ENCODE measurements around the gene STK33.

Gene STK33

DNA sequence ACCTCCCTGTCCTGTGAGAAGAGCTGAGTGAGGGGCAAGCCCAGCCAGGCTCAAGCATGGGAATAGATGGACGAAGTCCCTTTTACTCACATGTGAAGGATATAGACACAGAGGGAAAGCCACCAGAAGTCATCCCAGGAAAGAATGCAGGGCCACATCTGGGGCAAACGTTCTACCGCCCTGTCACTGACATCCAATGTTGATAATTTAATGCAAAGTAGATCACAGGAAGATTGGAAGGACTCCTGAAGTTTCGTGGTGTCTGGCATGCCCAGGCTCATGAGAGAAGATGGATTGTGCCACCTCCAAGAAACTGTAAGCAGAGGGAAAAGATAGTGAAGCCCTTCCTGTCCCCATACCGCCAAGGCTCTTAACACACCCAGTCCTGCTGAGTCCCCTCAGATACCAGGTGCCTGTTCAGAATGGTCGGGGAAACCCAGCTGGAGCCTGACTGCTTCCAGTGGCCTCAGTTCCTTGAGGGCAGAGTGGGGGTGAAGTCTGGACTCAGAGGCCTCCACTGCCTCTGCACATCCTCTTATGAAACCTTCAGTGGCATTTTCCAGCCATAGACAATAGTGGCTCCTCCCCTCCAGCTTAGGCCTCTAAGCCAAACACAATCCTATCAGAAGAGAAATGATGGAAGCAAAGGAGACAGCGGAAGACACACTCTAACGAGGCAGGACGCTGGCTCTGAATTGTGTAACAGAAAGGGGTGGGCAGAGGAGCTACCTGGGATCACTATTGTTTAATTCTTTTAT lies 7.5 kb upstream of the STK33 start:
- no peak for DNase-seq

DNA sequence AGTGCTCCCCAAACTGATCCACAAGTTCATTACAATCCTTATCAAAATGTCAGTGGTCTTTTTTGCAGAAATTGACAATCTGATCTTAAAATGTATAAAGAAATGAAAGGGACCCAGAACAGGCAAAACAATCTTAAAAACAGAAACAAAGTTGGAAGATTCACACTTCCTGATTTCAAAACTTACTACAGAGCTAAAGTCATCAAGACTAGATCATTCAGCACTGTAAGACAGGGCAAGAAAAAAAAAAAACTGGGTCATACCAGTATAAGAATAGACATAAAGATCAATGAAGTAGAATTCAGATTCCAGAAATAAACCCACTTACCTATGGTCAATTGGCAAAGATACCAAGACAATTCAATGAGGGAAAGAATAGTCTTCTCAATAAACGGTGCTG lies 4.5 kb upstream of the STK33 start:
- DNase-seq: no peak

DNA sequence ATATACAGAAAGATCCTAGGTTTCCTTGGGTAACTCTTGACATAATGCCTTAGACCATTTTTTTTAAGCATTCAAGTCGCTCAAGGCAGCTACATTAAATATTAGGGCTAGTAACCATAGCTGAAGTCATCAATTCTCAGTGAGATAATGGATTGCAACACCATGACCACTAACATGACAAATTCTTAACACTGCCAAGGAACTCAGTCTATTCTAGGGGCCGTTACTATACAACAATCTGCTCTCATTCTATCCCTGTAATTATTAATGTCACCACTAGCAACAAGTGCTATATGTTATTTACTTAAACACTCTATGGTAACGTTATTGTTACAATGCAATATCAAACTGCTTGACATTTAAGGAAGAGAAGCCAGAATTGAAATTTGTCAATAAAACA lies 3.2 kb upstream of the STK33 start:
- no peak for DNase-seq

DNA sequence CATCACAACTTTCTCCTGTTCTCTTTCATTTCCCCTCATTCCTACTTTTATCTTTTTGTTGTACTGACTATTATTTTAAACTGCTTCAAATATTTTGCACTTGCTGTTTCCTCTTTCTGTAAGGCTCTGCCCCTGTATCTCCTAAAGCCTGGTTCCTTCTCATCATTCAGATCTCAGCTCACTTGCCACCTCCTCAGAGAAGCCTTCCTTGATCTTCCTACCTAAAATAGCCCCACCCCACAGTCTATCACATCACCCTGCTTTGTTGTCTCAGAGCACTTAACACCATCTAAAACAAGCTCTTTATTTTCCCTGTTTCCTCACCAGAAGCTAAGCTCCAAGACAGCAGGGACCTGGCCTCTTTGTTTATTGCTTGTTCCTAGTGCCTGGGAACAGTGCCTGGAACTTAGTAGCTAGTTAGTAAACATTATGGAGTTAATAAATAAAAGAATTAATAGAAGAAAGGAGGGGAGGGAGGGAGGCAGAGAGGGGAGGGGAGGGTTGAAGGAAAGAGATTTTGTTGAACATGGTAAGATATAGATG lies 2.5 kb upstream of the STK33 start:
- no peak for DNase-seq

DNA sequence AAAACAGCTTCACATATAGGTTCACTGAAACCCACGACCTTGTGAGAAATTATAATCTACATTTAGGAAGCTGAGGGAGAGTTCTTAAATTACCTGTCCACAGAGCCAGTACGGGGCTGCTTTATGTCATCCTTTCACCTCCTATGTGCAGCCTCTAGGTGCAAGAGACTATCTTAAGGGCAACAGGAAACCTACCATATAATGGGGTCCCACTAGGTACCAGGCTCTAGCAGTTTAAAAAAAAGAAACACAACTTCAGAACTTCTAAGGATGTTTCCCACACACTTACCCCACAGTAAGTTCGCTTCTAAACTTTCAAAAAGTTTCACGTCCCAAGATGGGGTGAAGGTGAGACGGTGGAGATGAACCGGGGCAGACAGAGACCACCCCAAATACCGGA lies 573 bp downstream of the STK33 start:
- no peak for DNase-seq

DNA sequence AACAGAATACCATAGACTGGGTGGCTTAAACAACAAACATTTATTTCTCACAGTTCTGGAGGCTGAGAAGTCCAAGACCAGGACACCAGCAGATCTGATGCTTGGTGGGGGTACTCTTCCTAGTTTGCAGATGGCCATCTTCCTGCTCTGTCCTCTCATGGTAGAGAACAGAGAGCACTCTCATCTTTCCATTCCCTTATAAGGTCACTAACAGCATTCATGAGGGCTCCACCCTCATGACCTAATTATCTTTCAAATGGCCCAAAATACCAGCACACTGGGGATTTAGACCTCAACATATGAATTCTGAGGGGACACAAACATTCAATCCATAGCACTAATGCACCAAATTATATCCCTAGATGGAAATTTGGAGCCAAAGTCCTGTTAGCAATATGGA lies 6.1 kb downstream of the STK33 start:
- no peak for DNase-seq

DNA sequence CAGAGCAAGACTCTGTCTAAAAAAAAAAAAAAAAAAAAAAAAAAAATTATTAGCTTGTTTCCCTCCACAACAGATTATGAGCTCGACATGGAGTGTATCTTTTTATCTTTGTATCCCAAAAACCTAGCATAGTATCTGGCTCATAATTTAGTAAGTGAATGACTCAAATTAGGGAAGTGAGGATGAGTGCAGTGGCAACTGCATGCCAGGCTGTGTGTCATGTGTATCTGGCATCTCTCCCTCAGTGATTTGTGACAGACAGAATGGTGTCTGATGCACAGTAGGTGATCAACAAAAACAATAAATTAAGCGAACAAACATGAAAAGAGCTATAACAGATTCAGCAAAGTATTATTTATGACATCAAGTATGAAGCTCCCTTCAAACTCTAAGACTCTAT lies 7.2 kb downstream of the STK33 start:
- DNase-seq: no peak

DNA sequence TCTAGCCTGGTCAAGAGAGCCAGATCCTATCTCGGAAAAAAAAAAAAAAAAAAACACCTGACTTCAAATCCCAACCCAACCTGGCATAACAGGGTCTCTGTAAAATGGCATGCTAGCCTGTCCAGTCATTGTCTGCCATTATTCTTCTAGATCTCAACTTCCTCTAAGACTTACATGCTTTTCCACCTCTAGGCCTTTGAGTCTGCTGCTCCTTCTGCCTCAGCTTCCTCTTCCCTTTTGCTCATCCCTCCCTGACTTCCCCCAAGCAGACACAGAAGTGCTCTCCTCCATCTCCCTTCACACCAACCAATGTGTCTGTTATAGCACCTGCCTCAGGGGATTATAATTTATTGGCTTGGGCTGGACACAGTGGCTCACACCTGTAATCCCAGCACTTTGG lies 7.8 kb downstream of the STK33 start:
- DNase-seq: no peak

DNA sequence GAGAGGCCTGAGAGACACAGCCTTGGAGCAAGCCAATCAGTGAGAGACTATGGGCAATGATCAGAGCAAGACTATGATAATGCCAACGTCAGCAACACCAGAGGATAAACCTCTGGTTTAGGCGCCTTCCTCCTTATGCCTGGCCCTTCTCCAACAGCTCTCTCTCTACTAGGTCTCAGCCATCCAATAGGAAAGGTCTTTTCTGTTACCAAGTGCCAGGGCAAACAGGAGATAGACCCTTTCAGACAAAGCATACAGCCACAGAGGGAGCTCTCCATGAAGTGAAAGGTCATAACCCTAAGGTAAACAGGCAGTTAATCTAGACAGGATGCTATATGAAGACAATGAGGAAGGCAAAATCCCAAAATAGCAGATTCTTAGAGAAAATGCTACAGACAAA lies 9.5 kb downstream of the STK33 start:
- no peak for DNase-seq

DNA sequence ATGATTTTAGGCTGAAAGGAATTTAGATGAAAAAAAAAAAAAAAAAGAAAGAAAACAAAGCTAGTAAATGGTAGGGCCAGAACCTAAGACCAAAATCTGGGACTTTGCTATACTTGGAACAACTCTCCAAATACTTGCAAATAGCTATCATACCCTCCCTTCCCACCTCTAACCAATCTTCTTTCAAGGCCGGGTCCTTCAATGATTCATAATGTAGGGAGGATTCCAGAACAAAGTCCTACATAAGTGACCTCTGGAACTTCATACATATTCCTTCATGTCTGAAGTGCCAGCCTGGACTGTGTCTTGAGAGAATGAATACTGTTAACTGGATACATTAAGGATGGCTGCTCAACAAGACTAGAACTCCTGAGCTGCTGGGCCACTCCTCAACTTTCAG lies 9.9 kb downstream of the STK33 start:
- no peak for DNase-seq

DNA sequence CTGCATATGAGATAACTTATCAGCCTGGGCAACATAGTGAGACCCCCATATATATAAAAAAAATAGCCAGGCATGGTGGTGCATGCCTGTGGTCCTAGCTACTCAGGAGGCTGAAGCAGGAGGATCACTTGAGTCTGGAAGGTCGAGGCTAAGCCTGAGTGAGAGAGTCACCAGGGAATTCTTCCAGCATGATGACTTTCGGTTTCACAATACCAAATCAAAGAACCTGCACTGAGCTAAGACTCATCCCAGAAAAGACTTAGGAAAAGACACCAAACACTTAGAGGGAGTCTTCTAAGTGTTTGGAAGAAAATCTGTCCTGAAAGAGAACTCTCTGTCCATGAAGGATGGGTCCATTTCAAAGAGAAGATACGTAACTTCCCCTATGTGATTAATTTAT lies 12.7 kb downstream of the STK33 start:
- no peak for DNase-seq

DNA sequence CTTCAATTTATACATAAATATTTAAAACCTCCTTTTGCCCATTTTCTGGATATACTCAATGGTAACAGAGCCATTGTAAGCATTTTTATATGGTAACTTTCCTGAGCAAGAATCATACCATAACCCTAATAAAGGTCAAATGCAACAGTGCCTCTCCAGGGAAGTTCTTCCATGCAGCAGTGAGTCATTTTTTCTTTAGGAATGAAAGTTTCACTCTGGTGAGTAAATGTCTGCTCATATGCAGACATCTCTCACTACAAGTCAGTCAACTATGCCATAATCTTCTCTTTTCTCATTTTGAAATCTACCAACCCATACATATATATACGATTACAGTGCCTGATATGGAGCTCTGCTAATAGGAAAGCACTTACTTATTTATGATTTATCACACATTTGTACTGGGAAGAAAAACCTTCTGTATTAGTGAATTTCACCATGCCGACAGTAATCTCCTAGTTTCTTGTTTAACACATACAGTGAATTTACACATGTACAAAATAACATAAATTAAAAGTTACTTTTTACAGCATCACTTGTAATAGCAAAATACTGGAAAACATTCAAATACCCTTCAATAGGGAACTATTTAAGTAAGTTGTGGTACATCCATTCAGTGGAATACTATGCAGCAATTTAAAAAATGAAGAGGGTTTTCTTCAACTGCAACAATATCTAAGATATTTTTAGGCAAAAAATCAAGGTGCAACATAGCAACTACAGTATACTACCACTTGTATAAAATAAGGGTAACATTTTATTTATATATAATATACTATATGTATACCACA lies 16.0 kb downstream of the STK33 start:
- no peak for DNase-seq

DNA sequence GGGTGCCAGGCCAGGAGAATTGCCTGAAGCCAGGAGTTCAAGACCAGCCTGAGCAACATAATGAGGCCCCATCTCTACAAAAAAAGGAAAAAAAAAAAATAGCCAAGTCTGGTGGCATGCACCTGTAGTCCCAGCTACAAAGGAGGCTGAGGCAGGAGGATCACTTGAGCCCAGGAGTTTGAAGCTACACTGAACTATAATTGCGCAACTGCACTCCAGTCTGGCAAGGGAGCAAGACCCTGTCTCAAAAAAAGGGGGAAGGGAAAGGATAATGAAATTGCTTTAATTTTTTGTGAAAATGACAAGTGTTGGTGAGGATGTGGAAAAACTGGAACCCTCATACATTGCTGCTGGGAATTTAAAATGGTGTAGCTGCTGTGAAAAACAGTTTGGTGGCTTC lies 19.2 kb downstream of the STK33 start:
- no peak for DNase-seq

DNA sequence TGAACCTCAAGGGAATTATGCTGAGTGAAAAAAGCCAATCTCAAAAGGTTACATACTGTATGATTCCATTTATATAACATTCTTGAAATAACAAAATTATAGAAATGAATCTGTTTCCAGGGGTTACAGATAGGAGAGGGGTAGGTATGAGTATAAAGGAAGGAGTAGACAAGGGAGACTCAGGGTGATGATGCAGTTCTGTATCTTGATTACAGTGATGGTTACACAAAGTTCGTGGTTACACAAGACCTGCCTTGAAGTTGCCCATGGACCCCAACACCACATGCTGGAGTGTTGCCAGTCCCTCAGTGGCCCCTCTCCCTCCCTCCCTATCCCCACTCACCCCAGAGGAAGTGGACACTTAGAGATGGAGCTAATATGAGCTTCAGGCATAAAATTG lies 20.3 kb downstream of the STK33 start:
- DNase-seq: no peak

DNA sequence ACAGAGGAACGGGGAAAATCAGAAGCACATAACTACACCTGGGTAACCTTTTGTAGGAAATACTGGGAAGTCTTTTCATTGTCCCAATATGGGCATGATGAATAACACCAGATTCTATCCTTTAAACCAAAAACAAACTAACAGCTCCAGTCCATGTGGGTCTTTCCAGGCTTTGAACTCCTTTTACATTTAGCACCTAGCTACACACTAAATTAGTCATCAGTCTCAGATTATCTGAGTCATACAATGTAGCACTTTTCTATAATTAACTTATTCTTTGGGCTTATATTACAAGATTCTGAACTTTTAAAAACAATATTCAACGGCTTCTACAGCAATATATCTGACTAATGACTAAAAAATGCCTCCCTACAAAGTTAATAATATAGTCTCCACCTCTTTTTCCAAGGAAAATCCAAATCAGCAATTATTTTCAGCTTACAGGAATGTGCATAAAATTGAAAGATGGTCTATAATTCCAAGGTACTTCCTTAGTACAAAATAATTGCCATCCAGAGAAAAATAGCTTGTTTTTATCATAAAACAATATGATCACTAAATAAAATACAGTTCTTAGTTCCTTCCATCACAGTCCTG lies 26.3 kb downstream of the STK33 start:
- no peak for DNase-seq

DNA sequence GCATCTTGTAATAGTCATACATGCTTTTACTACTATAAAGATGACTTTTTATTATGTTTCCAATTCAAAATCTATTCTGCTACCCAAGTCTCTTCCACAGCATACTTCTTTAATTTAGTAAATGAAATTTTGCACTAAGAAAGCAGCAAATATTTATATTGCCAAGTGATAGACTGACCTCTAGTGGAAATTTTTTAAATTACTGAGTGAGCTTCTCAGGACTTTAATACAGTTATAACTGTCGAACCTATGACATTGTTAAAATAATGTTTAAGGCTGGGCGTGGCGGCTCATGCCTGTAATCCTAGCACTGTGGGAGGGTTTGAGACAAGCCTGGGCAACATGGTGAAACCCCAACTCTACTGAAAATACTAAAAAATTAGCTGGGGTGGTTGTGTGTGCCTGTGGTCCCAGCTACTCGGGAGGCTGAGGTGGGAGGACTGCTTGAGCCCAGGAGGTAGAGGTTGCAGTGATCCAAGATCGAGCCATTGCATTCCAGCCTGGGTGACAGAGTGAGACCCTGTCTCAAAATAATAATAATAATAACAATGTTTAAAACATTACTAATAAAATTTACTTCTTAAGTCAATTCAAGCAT lies 27.3 kb downstream of the STK33 start:
- no peak for DNase-seq

DNA sequence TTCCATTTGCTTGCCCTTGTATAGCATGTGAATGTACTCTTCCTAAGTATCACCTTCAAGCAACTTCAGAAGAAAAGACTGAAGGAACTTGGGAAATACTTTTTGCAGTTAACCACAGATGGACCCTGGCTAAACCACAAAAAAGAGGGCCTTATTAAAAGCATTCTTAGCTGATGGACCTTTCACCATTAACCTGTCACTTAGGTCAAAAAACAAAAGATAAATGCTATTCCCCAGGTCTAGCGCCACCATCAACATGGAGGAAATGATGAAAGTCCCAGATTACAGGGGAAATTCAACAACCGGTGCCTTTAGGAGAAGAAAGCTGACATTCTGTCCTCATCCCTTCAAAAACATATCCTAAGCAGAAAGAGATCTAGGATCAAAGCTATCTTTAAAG lies 29.5 kb downstream of the STK33 start:
- no peak for DNase-seq

DNA sequence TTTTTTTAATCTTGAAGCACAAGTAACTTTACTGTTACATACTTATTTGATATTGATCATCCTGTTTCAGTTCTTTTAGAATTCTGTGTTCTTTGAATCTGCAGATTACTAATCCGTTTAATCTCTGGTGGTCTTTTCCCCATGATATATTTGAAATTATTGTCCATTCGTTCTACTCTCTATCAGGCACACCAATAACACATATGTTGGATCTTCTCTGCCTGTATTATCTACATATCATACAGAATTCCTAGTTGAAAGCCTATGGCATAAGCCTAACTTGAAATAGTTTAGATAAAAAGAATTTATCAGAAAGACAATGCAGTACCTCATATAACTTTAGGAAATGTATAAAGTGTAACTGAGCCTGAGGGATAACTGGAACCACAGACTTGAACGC lies 32.6 kb downstream of the STK33 start:
- no peak for DNase-seq

DNA sequence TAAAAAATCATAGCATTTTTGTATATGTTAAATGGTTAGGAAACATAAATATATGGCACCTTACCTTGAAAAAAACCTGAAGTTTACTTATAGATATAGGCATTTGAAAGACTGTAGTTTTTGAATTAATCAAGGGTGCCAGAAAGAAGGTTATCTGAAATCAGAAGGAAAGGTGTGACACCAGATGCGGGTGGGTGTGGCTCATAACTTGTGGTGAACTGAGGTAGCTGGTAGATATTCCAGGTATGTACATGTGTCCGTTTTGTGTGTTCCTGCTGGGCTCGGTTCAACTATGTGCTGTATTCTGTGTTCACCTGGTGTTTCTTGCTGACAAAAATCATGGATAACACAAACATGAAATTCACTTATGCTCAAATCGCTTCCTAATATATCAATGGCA lies 35.6 kb downstream of the STK33 start:
- DNase-seq: no peak

DNA sequence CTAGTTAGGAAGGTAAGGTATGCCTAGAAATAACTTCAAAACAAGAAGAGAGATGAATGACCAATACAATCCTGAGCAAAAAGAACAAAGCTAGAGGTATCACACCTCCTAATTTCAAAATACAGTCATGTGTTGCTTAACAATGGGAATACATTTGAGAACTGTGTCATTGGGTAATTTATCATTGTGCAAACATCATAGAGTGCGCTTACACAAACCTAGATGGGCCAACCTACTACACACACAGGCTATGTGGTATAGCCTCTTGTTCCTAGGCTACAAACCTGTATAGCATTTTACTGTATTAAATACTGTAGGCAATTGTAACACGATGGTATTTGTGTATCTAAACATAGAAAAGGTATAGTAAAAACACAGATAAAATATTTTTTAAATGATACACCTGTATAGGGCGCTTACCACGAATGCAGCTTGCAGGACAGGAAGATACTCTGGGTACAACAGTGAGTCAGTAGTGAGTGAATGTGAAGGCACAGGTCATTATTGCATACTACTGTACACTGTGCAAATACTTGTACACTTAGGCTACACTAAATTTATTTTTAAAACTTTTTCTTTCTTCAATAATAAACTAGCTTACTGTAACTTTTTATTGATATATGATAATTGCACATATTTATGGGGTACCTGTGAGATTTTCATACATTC lies 48.2 kb downstream of the STK33 start:
- DNase-seq: no peak

DNA sequence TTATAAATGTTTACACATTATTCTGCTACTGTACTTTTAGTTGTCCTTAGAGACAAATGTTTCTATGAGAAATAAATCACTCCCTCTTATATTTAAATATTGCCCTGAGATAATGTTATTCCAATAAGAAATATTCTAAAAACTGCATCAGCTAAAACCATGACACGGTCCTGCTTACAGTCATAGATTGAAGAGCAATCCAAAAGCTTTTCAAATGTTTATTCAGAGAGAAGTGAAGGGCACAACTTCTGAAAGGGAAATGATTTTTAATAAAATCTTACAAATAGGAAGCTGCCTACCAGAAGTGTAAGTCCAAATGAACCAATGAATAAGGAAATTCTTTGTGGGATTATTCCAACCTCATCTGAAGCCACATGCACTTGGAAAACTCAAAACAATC lies 49.2 kb downstream of the STK33 start:
- no peak for DNase-seq

DNA sequence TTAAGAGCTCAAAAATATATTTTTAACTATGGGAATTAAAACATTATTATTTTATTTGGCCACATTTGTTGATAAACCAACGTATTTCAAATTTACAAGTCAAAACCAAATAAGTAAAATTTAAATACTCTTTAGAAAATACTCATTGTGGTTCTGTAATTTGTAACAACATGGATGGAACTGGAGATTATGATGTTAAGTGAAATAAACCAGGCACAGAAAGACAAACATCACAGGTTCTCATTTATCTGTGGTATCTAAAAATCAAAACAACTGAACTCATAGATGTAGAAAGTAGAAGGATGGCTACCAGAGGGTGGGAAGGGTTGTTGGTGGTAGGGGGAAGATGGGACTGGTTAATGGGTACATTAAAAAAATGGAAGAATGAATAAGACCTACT lies 50.8 kb downstream of the STK33 start:
- DNase-seq: no peak

DNA sequence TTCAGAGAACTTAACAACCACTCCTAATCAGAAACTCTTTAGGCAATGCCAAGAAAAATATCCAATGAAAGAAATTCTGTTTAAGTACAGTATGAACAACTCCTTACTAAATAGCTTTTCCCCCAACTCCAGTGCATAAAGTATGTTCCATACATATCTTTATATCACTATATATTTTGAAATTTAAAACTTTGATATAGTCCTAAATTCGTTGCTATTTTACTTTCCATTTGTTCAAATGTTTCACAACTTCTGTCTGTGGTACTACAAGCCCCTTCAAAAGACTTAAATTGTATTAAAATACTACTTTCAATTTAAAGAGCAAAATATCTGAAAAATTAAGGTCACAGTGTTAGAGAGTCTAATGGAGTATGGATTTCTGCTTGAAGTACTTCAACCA lies 52.6 kb downstream of the STK33 start:
- DNase-seq: no peak
